GM18507 (cell line): Measurements from ENCODE around the gene NFASC.

Source experiments
- DNase-seq: peaks from one replicate; pipeline ENCODE4 v3.0.0; 2011; ENCODE audit warnings: low read depth; ENCODE audit not compliant: insufficient read length; ENCODE audit errors: extremely low spot score
- FAIRE-seq: peaks from 2 replicates; lab custom pipeline; 2011; peaks lifted over from hg19 to GRCh38; lab: Jason Lieb, UNC

The NFASC gene

GRCh38 chr1:204882479-204882878, 11.8 kb downstream of the NFASC start:
- FAIRE-seq (no peak), DNase-seq (no peak)

GRCh38 chr1:204883405-204883804, 12.7 kb downstream of the NFASC start:
- FAIRE-seq (no peak), DNase-seq (no peak)

- no peak for DNase-seq
- no peak for FAIRE-seq
Observed at GRCh38 chr1:204885288-204885711, 14.6 kb downstream of the NFASC start.

GRCh38 chr1:204885790-204886189, 15.1 kb downstream of the NFASC start:
- no peak for FAIRE-seq
- DNase-seq, result no peak

GRCh38 chr1:204887846-204888245, 17.2 kb downstream of the NFASC start:
- no peak for DNase-seq
- no peak for FAIRE-seq

- FAIRE-seq (no peak), DNase-seq (no peak)
Observed at GRCh38 chr1:204888294-204888693, 17.6 kb downstream of the NFASC start.

- DNase-seq (no peak), FAIRE-seq (no peak)
Observed at GRCh38 chr1:204889681-204890383, 19.2 kb downstream of the NFASC start.

- no peak for DNase-seq
- no peak for FAIRE-seq
Observed at GRCh38 chr1:204891860-204892259, 21.2 kb downstream of the NFASC start.

GRCh38 chr1:204894031-204894430, 23.4 kb downstream of the NFASC start:
- FAIRE-seq, result no peak
- no peak for DNase-seq

GRCh38 chr1:204894606-204895005, 23.9 kb downstream of the NFASC start:
- no peak for FAIRE-seq

GRCh38 chr1:204896023-204896422, 25.4 kb downstream of the NFASC start:
- no peak for FAIRE-seq

More at GRCh38 chr1:204894606-204895005, 23.9 kb downstream of the NFASC start:
- no peak for DNase-seq

GRCh38 chr1:204896787-204897469, 26.3 kb downstream of the NFASC start:
- DNase-seq (no peak), FAIRE-seq (no peak)

More at GRCh38 chr1:204896023-204896422, 25.4 kb downstream of the NFASC start:
- DNase-seq, result no peak

- DNase-seq (no peak), FAIRE-seq (no peak)
Observed at GRCh38 chr1:204900721-204901120, 30.1 kb downstream of the NFASC start.

- FAIRE-seq, result no peak
- no peak for DNase-seq
Observed at GRCh38 chr1:204902671-204903070, 32.0 kb downstream of the NFASC start.

- DNase-seq, result no peak
- FAIRE-seq, result no peak
Observed at GRCh38 chr1:204904228-204904810, 33.7 kb downstream of the NFASC start.

GRCh38 chr1:204909109-204909508, 38.4 kb downstream of the NFASC start:
- no peak for DNase-seq

GRCh38 chr1:204915861-204916495, 45.3 kb downstream of the NFASC start:
- DNase-seq (no peak), FAIRE-seq (no peak)

More at GRCh38 chr1:204909109-204909508, 38.4 kb downstream of the NFASC start:
- no peak for FAIRE-seq

- DNase-seq (no peak), FAIRE-seq (no peak)
Observed at GRCh38 chr1:204917802-204918201, 47.1 kb downstream of the NFASC start.

GRCh38 chr1:204920511-204920910, 49.8 kb downstream of the NFASC start:
- no peak for FAIRE-seq
- DNase-seq, result no peak

- DNase-seq, result no peak
- no peak for FAIRE-seq
Observed at GRCh38 chr1:204920967-204921366, 50.3 kb downstream of the NFASC start.
